Ascending aorta (tissue), 2 donors: Measurements from ENCODE around the gene ENOX1. TPM values are rescaled to one million over a fixed set of nuclear protein-coding genes. Genes with fewer than 3 reads are reported as not detected.

Experiments
- DNase-seq, 2 donors: peaks; one replicate each; pipeline ENCODE4 v3.0.0-alpha.2; 2019; ENCODE audit warnings: low spot score in 2 of 2
- H3K27ac ChIP-seq, 2 donors: fragments of 200-600 bp; sonication (generic); one replicate each; pipeline ENCODE4 v1.5.1; 2016 to 2017; ENCODE audit warnings: mild to moderate bottlenecking in 1 of 2
- H3K27me3 ChIP-seq: fragments of 200-600 bp; sonication (generic); one replicate; pipeline ENCODE4 v1.5.1; 2017
- H3K36me3 ChIP-seq, 2 donors: fragments of 200-600 bp; sonication (generic); one replicate each; pipeline ENCODE4 v1.5.1; 2016
- H3K4me1 ChIP-seq, 2 donors: fragments of 200-600 bp; sonication (generic); one replicate each; pipeline ENCODE4 v1.5.1; 2016 to 2017; ENCODE audit warnings: mild to moderate bottlenecking in 1 of 2
- H3K4me3 ChIP-seq, 2 donors: fragments of 200-600 bp; sonication (generic); one replicate each; pipeline ENCODE4 v1.5.1; 2016 to 2017; ENCODE audit warnings: mild to moderate bottlenecking in 1 of 2
- H3K9me3 ChIP-seq, 2 donors: fragments of 200-600 bp; sonication (generic); one replicate each; pipeline ENCODE4 v1.5.1; 2016
- CTCF ChIP-seq, 3 experiments: fragments of 200-600 bp in 2 of 3; fragments of 450-650 bp in 1 of 3; sonication (generic) in 2 of 3; IDR thresholded peaks; one replicate each; pipeline ENCODE4 v1.5.1; 2016 to 2019; ENCODE audit warnings: antibody characterized with exemption in 3 of 3, mild to moderate bottlenecking in 1 of 3, moderate library complexity in 1 of 3
- intact Hi-C: fragments of 100-400 bp; cut with DNase I; formaldehyde crosslinking; loops from one replicate; pipeline ENCODE4 v1.15.1; 2023
- total RNA-seq: library from RNA; depleted of rRNA; stranded (reverse); fragments of >200 nt; gene quantifications from one replicate; pipeline ENCODE4 v1.1.0, GENCODE V29; 2016

The ENOX1 gene
- total RNA-seq, 1 donor from 2014 or later = 0.21 TPM

GRCh38 chr13:43402380-43402779 lies 384.4 kb downstream of the ENOX1 start:
- Histone ChIP-seq H3K27ac (no peak overlapping the region), H3K9me3 (no peaks in the 10 kb centered on the region), H3K4me3 (no peak overlapping the region), H3K27me3 (no peaks in the 10 kb centered on the region), H3K4me1 (no peaks in the 10 kb centered on the region), H3K36me3 (no peaks in the 10 kb centered on the region)
- TF ChIP-seq CTCF (IDR thresholded peaks at IDR 0.05) = no peak
- intact Hi-C loops = no loop called here
- DNase-seq = no peak

- H3K4me1 ChIP-seq = no peaks in the 10 kb centered on the region
- H3K36me3 ChIP-seq = no peaks in the 10 kb centered on the region
- TF ChIP-seq CTCF (IDR thresholded peaks at IDR 0.05) = no peak
- no peaks in the 10 kb centered on the region for H3K9me3 ChIP-seq
- H3K27me3 ChIP-seq = no peaks in the 10 kb centered on the region
- no peak overlapping the region for H3K4me3 ChIP-seq
- intact Hi-C loops = no loop called here
- H3K27ac ChIP-seq = no peak overlapping the region
- DNase-seq = no peak
These were observed 385.4 kb downstream of the ENOX1 start for GRCh38 chr13:43401361-43401760.

- DNase-seq = no peak
- no peak overlapping the region for H3K27ac ChIP-seq
- H3K27me3 ChIP-seq = no peaks in the 10 kb centered on the region
- H3K36me3 ChIP-seq = no peaks in the 10 kb centered on the region
- no peak for TF ChIP-seq CTCF (IDR thresholded peaks at IDR 0.05)
- no peak overlapping the region for H3K4me3 ChIP-seq
- no peaks in the 10 kb centered on the region for H3K9me3 ChIP-seq
- intact Hi-C loops = no loop called here
- no peaks in the 10 kb centered on the region for H3K4me1 ChIP-seq
These were observed 389.7 kb downstream of the ENOX1 start for GRCh38 chr13:43397111-43397510.

- Histone ChIP-seq H3K4me3 (no peak overlapping the region), H3K9me3 (no peaks in the 10 kb centered on the region), H3K27me3 (no peaks in the 10 kb centered on the region), H3K27ac (no peak overlapping the region), H3K4me1 (no peaks in the 10 kb centered on the region), H3K36me3 (no peaks in the 10 kb centered on the region)
- TF ChIP-seq CTCF (IDR thresholded peaks at IDR 0.05) = no peak
- intact Hi-C loops = no loop called here
- DNase-seq = no peak
These were observed 395.7 kb downstream of the ENOX1 start for GRCh38 chr13:43391036-43391435.

- no peak overlapping the region for H3K27ac ChIP-seq
- H3K9me3 ChIP-seq = no peaks in the 10 kb centered on the region
- H3K4me1 ChIP-seq = no peaks in the 10 kb centered on the region
- no peaks in the 10 kb centered on the region for H3K36me3 ChIP-seq
- H3K4me3 ChIP-seq = no peak overlapping the region
- intact Hi-C loops = no loop called here
- DNase-seq = no peak
- TF ChIP-seq CTCF (IDR thresholded peaks at IDR 0.05) = no peak
- no peaks in the 10 kb centered on the region for H3K27me3 ChIP-seq
These were observed 396.2 kb downstream of the ENOX1 start for GRCh38 chr13:43390619-43391018.

GRCh38 chr13:43389983-43390382 lies 396.8 kb downstream of the ENOX1 start:
- Histone ChIP-seq H3K27ac (no peak overlapping the region), H3K9me3 (no peaks in the 10 kb centered on the region), H3K27me3 (no peaks in the 10 kb centered on the region), H3K4me1 (no peaks in the 10 kb centered on the region), H3K4me3 (no peak overlapping the region), H3K36me3 (no peaks in the 10 kb centered on the region)
- intact Hi-C loops = no loop called here
- DNase-seq = no peak
- TF ChIP-seq CTCF (IDR thresholded peaks at IDR 0.05) = no peak
